Trophoblast cell (in vitro differentiated cells and primary cell): ENCODE data around the gene MCF2L.

Experiments
- DNase-seq, 2 donors: peaks; one replicate each; pipeline ENCODE4 v3.0.0-alpha.2; 2016
- H2AFZ ChIP-seq: 2 replicates; pipeline ENCODE4 v1.6.1; 2013; ENCODE audit warnings: low read length, moderate library complexity, mild to moderate bottlenecking; ENCODE audit not compliant: insufficient read depth, poor library complexity
- H2AK5ac ChIP-seq: 2 replicates; pipeline ENCODE4 v1.6.1; 2013; ENCODE audit warnings: mild to moderate bottlenecking, low read length
- H2BK120ac ChIP-seq: 2 replicates; pipeline ENCODE4 v1.6.1; 2013; ENCODE audit warnings: low read length, mild to moderate bottlenecking, moderate library complexity; ENCODE audit not compliant: insufficient read depth, poor library complexity
- H2BK12ac ChIP-seq: 2 replicates; pipeline ENCODE4 v1.6.1; 2013; ENCODE audit warnings: mild to moderate bottlenecking, low read length, moderate library complexity
- H2BK5ac ChIP-seq: 2 replicates; pipeline ENCODE4 v1.6.1; 2013; ENCODE audit warnings: low read length, low read depth, moderate library complexity, mild to moderate bottlenecking; ENCODE audit not compliant: poor library complexity
- H3K14ac ChIP-seq: 2 replicates; pipeline ENCODE4 v1.6.1; 2013; ENCODE audit warnings: mild to moderate bottlenecking, low read length
- H3K18ac ChIP-seq: 2 replicates; pipeline ENCODE4 v1.6.1; 2013; ENCODE audit warnings: mild to moderate bottlenecking, low read length
- H3K23ac ChIP-seq: 2 replicates; pipeline ENCODE4 v1.6.1; 2013; ENCODE audit warnings: low read length
- H3K27ac ChIP-seq: 2 replicates; pipeline ENCODE4 v1.5.1; 2013; ENCODE audit warnings: low read depth, mild to moderate bottlenecking, inconsistent platforms, low read length, moderate library complexity
- H3K27me3 ChIP-seq: 2 replicates; pipeline ENCODE4 v1.6.1; 2013; ENCODE audit warnings: inconsistent platforms, mild to moderate bottlenecking, low read length, moderate library complexity; ENCODE audit not compliant: insufficient read depth
- H3K36me3 ChIP-seq, 2 experiments: 1 replicate in 1 of 2; 2 replicates in 1 of 2; pipeline ENCODE4 v1.6.1; 2013; ENCODE audit warnings: low read length in 2 of 2, mild to moderate bottlenecking in 2 of 2, moderate library complexity in 1 of 2; ENCODE audit not compliant: insufficient read depth in 2 of 2, control insufficient read depth in 1 of 2
- H3K4ac ChIP-seq: 2 replicates; pipeline ENCODE4 v1.6.1; 2013; ENCODE audit warnings: low read depth, mild to moderate bottlenecking, low read length, moderate library complexity
- H3K4me1 ChIP-seq, 2 experiments: 1 replicate in 1 of 2; 2 replicates in 1 of 2; pipeline ENCODE4 v1.6.1; 2013; ENCODE audit warnings: low read length in 2 of 2, mild to moderate bottlenecking in 2 of 2, moderate library complexity in 1 of 2; ENCODE audit not compliant: insufficient read depth in 2 of 2, control insufficient read depth in 1 of 2
- H3K4me2 ChIP-seq: 2 replicates; pipeline ENCODE4 v1.6.1; 2013; ENCODE audit warnings: inconsistent platforms, mild to moderate bottlenecking, low read length, moderate library complexity
- H3K4me3 ChIP-seq: 2 replicates; pipeline ENCODE4 v1.5.1; 2013; ENCODE audit warnings: mild to moderate bottlenecking, low read depth, low read length, inconsistent platforms
- H3K79me1 ChIP-seq: one replicate; pipeline ENCODE4 v1.6.1; 2013; ENCODE audit warnings: low read length
- H3K79me2 ChIP-seq: 2 replicates; pipeline ENCODE4 v1.6.1; 2013; ENCODE audit warnings: low read length, mild to moderate bottlenecking; ENCODE audit not compliant: control insufficient read depth, insufficient read depth, poor library complexity
- H3K9ac ChIP-seq: 2 replicates; pipeline ENCODE4 v1.6.1; 2013; ENCODE audit warnings: mild to moderate bottlenecking, low read length
- H3K9me3 ChIP-seq: 2 replicates; pipeline ENCODE4 v1.6.1; 2013; ENCODE audit warnings: low read depth, mild to moderate bottlenecking, control low read depth, inconsistent platforms, low read length; ENCODE audit not compliant: insufficient read depth
- H4K12ac ChIP-seq: 2 replicates; pipeline ENCODE4 v1.6.1; 2013; ENCODE audit warnings: low read depth, mild to moderate bottlenecking, low read length, moderate library complexity
- H4K8ac ChIP-seq: 2 replicates; pipeline ENCODE4 v1.6.1; 2013; ENCODE audit warnings: low read depth, mild to moderate bottlenecking, low read length, moderate library complexity
- H4K91ac ChIP-seq: one replicate; pipeline ENCODE4 v1.6.1; 2013; ENCODE audit warnings: low read depth, mild to moderate bottlenecking, low read length, moderate library complexity
- WGBS: extraction: QIAGEN DNeasy Blood & Tissue Kit; methylation state at CpG from one replicate; pipeline ENCODE4 v1.1.7; 2013; ENCODE audit warnings: missing lambda C conversion rate; ENCODE audit not compliant: insufficient read length, insufficient coverage; ENCODE audit errors: extremely low coverage; 5-methylcytosine and 5-hydroxymethylcytosine counted together

The MCF2L gene

DNA sequence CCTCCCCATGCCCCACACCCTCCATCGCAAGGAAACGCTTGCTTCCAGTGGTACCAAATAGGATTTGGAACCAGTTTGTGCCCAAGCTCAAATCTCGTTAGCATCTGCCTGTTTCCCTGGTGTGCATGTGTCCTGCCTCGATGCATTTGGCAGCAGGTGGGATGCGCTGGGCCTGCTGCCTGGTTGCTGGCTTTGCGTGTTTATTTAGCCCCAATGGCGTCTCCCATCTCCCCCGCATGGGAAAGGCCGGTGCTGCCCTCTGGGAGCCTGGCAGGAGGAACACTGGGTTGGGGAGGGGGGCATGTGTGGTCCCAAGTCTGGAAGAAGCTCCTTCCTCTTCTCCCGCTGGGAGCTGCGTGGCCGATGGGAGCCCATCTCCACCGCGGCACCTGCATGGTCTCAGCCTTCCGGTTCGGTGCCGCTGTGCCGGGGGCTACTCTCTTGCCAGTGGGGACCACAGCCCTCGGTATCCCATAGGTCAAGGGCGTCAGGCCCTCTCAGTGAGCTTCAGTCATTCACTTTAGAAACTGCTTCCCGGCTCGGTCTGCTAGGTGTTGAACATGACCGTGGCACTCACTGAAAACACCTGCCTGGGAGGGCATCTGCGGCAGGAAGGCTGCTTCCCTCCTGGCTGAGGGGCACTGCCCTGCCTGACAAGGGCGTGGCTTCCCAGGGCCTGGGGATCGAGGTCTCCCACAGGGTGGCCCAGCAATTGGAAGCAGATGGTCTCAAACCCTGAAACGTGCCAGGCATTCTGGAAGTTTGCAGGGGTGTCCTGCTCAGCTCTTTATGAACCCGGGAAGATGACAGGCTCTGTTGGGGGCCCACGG is 124.8 kb downstream of the MCF2L start:
- Histone ChIP-seq H2AK5ac (no peak overlapping the region), H3K79me1 (no peaks in the 10 kb centered on the region), H3K4me1 (peaks cover 0 to 2% of the 10 kb centered on the region in 2 experiments), H2BK12ac (no peak overlapping the region), H3K4me3 (no peak overlapping the region), H3K27ac (no peak overlapping the region), H4K12ac (no peak overlapping the region), H3K18ac (no peak overlapping the region), H3K9me3 (peaks cover 2% of the 10 kb centered on the region), H2AFZ (no peak overlapping the region), H3K9ac (no peak overlapping the region), H3K23ac (no peak overlapping the region), H3K4me2 (no peak overlapping the region), H2BK5ac (no peak overlapping the region), H2BK120ac (no peak overlapping the region), H4K8ac (no peak overlapping the region), H3K27me3 (no peaks in the 10 kb centered on the region), H3K4ac (no peak overlapping the region), H3K79me2 (no peaks in the 10 kb centered on the region), H3K14ac (no peak overlapping the region), H4K91ac (no peak overlapping the region), H3K36me3 (no peaks in the 10 kb centered on the region)
- no peak for DNase-seq
- WGBS: no CpG with 5 or more reads among the region's 29 CpGs

DNA sequence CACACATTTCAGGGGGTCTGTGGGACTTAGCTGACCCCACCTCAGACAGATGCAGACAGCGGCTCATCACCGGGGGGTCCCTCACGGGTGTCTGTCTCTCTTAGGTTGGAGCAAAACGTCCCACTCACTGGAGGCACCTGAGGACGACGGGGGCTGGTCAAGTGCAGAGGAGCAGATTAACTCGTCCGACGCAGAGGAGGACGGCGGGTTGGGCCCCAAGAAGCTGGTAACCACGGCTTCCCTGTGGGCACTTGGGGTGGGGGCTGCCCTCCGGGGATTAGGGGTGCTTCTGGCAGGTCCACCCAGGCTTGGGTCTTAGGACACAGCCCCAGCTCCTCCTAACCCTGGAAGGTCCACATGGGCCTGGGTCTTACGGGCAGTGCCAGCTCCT is 125.4 kb downstream of the MCF2L start:
- no peak overlapping the region for H2BK12ac ChIP-seq
- no peak for DNase-seq

GRCh38 chr13:113095146-113096051 is 126.4 kb downstream of the MCF2L start:
- Histone ChIP-seq H3K14ac (no peak overlapping the region), H4K8ac (no peak overlapping the region), H2BK5ac (no peak overlapping the region), H3K23ac (no peak overlapping the region), H3K36me3 (no peaks in the 10 kb centered on the region), H3K9ac (no peak overlapping the region), H2BK12ac (no peak overlapping the region), H3K4ac (no peak overlapping the region), H3K27ac (no peak overlapping the region), H3K79me1 (no peaks in the 10 kb centered on the region), H2BK120ac (no peak overlapping the region), H3K4me2 (no peak overlapping the region), H3K4me1 (peaks cover 0 to 2% of the 10 kb centered on the region in 2 experiments), H4K91ac (no peak overlapping the region), H4K12ac (no peak overlapping the region), H3K27me3 (no peaks in the 10 kb centered on the region), H3K4me3 (no peak overlapping the region), H3K18ac (no peak overlapping the region), H2AFZ (no peak overlapping the region), H3K9me3 (peaks cover 2% of the 10 kb centered on the region), H2AK5ac (no peak overlapping the region), H3K79me2 (no peaks in the 10 kb centered on the region)
- DNase-seq: no peak
- no CpG with 5 or more reads among the region's 25 CpGs for WGBS

More for the DNA sequence above, 125.4 kb downstream of the MCF2L start:
- no peak overlapping the region for H3K27ac ChIP-seq
- no peak overlapping the region for H2BK5ac ChIP-seq
- no peak overlapping the region for H2BK120ac ChIP-seq
- no peak overlapping the region for H3K9ac ChIP-seq
- no peak overlapping the region for H3K14ac ChIP-seq
- H4K91ac ChIP-seq: no peak overlapping the region
- H3K18ac ChIP-seq: no peak overlapping the region
- no peak overlapping the region for H2AFZ ChIP-seq
- no peaks in the 10 kb centered on the region for H3K79me1 ChIP-seq
- no peak overlapping the region for H3K23ac ChIP-seq
- no peaks in the 10 kb centered on the region for H3K36me3 ChIP-seq
- H3K4me2 ChIP-seq: no peak overlapping the region
- H4K8ac ChIP-seq: no peak overlapping the region
- no CpG with 5 or more reads among the region's 14 CpGs for WGBS
- H3K79me2 ChIP-seq: no peaks in the 10 kb centered on the region
- no peaks in the 10 kb centered on the region for H3K27me3 ChIP-seq
- H3K4me3 ChIP-seq: no peak overlapping the region
- no peak overlapping the region for H4K12ac ChIP-seq
- H3K4ac ChIP-seq: no peak overlapping the region
- H3K4me1 ChIP-seq: peaks cover 0 to 2% of the 10 kb centered on the region in 2 experiments
- H2AK5ac ChIP-seq: no peak overlapping the region
- peaks cover 2% of the 10 kb centered on the region for H3K9me3 ChIP-seq

DNA sequence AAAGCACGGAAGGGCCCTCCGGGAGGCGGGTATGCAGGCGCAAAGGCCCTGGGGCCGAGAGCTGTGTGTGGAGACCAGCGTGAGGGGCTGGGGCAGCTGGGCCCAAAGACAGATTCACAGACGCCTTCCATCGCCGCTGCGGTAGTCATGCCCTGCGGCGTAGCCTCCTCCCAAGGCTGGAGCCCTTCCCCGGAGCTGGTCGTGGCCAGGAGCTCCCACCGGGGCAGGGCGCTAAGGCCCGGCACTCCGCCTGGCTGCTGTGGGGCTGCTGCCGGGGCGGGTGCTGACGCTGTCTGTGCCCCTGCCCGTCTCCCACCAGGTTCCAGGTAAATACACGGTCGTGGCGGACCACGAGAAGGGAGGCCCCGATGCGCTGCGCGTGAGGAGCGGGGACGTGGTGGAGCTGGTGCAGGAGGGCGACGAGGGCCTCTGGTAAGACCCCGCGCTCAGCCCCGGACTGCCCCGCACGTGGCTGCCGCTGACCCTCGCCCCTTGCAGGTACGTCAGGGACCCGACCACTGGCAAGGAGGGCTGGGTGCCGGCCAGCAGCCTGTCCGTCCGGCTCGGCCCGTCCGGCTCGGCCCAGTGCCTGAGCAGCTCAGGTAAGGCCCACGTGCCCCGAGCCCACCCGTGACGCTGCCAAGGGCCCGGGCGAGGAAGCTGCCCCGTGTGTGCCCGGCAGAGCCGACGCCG is 127.2 kb downstream of the MCF2L start:
- WGBS: no CpG with 5 or more reads among the region's 61 CpGs
- Histone ChIP-seq H3K9ac (no peak overlapping the region), H4K8ac (no peak overlapping the region), H2AK5ac (no peak overlapping the region), H3K27me3 (no peaks in the 10 kb centered on the region), H2AFZ (no peak overlapping the region), H3K14ac (no peak overlapping the region), H2BK120ac (no peak overlapping the region), H3K9me3 (peaks cover 2% of the 10 kb centered on the region), H3K27ac (no peak overlapping the region), H4K91ac (no peak overlapping the region), H3K23ac (no peak overlapping the region), H3K4me3 (no peak overlapping the region), H3K79me1 (no peaks in the 10 kb centered on the region), H4K12ac (no peak overlapping the region), H3K36me3 (no peaks in the 10 kb centered on the region), H3K4ac (no peak overlapping the region), H3K79me2 (no peaks in the 10 kb centered on the region), H3K18ac (no peak overlapping the region), H3K4me2 (no peak overlapping the region), H2BK12ac (no peak overlapping the region), H3K4me1 (peaks cover 0 to 2% of the 10 kb centered on the region in 2 experiments), H2BK5ac (no peak overlapping the region)
- DNase-seq: no peak
